ENCODE results near the gene TRIM29. TPM values are rescaled to one million over a fixed set of nuclear protein-coding genes. Genes with fewer than 3 reads are reported as not detected.

TRIM29 gene
- total and polyA plus RNA-seq, 2 of the 13 experiments (the other 11 are each of a cell fraction or from before 2014, with no cell fraction given) = 0.86 TPM

DNA sequence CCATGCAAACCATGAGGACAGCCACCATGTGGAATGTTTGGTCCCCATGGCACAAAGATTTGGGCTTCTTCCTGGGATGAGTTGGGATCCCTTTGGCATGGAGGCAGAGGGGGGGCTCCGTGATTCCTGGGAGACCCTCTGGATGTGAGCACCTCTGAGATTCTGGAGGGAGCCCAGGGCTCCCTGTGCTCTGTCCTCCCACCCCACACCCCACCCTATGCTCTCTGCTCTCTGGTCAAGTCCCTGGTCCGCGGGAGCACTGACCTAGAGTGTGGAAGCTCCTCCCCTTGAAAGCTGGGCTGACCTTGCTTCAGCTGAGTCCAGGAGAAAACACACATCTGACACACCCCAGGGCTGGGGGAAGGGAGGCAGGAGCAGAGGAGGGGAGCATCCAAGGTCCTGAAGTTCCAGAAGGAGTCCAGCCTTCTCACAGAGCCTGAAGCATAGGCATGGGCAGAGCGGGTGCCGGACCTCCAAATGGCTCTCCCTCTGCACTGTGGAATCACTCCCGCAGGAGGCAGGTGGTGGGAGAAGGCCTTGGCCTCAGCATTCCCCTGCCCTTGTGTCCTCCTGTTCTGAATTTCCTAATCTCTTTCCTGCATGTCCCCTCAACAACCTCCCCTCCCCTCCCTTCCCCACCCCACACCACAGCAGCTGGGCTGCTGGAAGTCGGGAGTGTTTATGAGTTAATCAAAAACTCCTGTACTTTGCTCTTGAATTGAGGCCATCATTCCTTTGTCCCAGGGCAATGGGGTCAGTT lies 47.2 kb upstream of the TRIM29 start (continued):
- TF ChIP-seq ZBTB46 (CRISPR knock-in tag; IDR thresholded peaks at IDR 0.05; ENCODE audit: borderline replicate concordance) (no peak), ZFY (CRISPR knock-in tag; IDR thresholded peaks at IDR 0.05) (0 out of 2 replicates have a peak, but pooled peaks have one; percentile 41), ZNF280B (CRISPR knock-in tag; IDR thresholded peaks at IDR 0.05; ENCODE audit: borderline replicate concordance) (no peak; the same call in 1 of the 2 replicates), ZNF788 (CRISPR knock-in tag; IDR thresholded peaks at IDR 0.05; ENCODE audit: borderline replicate concordance) (peak; percentile 81; the same call in 1 of the 2 replicates), SAP130 (CRISPR knock-in tag; IDR thresholded peaks at IDR 0.05; ENCODE audit: low read depth) (peak; percentile 90), KLF13 (CRISPR knock-in tag; IDR thresholded peaks at IDR 0.05) (no peak), YEATS2 (CRISPR knock-in tag; IDR thresholded peaks at IDR 0.05; ENCODE audit: borderline replicate concordance) (no peak; the same call in 1 of the 2 replicates), NONO (IDR thresholded peaks at IDR 0.05) (no peak), NONO (CRISPR knock-in tag; conservative IDR thresholded peaks at IDR 0.05) (peak; percentile 91), SP5 (CRISPR knock-in tag; IDR thresholded peaks at IDR 0.05; ENCODE audit: borderline replicate concordance, low read depth) (peak; percentile 91), ZNF326 (CRISPR knock-in tag; IDR thresholded peaks at IDR 0.05; ENCODE audit: borderline replicate concordance) (no peak), ZNF687 (CRISPR knock-in tag; IDR thresholded peaks at IDR 0.05) (peak; percentile 91), GABPB1 (CRISPR knock-in tag; IDR thresholded peaks at IDR 0.05) (peak; percentile 32; the same call in 1 of the 2 replicates), ZFP36L1 (CRISPR knock-in tag; IDR thresholded peaks at IDR 0.05) (peak; percentile 50; the same call in 1 of the 2 replicates), ZNF225 (CRISPR knock-in tag; IDR thresholded peaks at IDR 0.05) (0 out of 2 replicates have a peak, but pooled peaks have one; percentile 42), MIXL1 (CRISPR knock-in tag; IDR thresholded peaks at IDR 0.05) (peak; percentile 6; the same call in 1 of the 2 replicates)
- TF ChIP-seq, protein P1, sequence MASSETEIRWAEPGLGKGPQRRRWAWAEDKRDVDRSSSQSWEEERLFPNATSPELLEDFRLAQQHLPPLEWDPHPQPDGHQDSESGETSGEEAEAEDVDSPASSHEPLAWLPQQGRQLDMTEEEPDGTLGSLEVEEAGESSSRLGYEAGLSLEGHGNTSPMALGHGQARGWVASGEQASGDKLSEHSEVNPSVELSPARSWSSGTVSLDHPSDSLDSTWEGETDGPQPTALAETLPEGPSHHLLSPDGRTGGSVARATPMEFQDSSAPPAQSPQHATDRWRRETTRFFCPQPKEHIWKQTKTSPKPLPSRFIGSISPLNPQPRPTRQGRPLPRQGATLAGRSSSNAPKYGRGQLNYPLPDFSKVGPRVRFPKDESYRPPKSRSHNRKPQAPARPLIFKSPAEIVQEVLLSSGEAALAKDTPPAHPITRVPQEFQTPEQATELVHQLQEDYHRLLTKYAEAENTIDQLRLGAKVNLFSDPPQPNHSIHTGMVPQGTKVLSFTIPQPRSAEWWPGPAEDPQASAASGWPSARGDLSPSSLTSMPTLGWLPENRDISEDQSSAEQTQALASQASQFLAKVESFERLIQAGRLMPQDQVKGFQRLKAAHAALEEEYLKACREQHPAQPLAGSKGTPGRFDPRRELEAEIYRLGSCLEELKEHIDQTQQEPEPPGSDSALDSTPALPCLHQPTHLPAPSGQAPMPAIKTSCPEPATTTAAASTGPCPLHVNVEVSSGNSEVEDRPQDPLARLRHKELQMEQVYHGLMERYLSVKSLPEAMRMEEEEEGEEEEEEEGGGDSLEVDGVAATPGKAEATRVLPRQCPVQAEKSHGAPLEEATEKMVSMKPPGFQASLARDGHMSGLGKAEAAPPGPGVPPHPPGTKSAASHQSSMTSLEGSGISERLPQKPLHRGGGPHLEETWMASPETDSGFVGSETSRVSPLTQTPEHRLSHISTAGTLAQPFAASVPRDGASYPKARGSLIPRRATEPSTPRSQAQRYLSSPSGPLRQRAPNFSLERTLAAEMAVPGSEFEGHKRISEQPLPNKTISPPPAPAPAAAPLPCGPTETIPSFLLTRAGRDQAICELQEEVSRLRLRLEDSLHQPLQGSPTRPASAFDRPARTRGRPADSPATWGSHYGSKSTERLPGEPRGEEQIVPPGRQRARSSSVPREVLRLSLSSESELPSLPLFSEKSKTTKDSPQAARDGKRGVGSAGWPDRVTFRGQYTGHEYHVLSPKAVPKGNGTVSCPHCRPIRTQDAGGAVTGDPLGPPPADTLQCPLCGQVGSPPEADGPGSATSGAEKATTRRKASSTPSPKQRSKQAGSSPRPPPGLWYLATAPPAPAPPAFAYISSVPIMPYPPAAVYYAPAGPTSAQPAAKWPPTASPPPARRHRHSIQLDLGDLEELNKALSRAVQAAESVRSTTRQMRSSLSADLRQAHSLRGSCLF (CRISPR knock-in tag; IDR thresholded peaks at IDR 0.05; ENCODE audit: borderline replicate concordance) = no peak

Data from HepG2 (cell line).